ENCODE measurements around the gene TMSB15A.
A peak's percentile ranks its signal among the peaks of the same experiment; 100 is the strongest.
"Not testable (repeated sequence)": the region's sequence is repeated elsewhere in the genome, so short reads cannot be mapped to it uniquely, and the experiment has no call there.

The TMSB15A gene

DNA sequence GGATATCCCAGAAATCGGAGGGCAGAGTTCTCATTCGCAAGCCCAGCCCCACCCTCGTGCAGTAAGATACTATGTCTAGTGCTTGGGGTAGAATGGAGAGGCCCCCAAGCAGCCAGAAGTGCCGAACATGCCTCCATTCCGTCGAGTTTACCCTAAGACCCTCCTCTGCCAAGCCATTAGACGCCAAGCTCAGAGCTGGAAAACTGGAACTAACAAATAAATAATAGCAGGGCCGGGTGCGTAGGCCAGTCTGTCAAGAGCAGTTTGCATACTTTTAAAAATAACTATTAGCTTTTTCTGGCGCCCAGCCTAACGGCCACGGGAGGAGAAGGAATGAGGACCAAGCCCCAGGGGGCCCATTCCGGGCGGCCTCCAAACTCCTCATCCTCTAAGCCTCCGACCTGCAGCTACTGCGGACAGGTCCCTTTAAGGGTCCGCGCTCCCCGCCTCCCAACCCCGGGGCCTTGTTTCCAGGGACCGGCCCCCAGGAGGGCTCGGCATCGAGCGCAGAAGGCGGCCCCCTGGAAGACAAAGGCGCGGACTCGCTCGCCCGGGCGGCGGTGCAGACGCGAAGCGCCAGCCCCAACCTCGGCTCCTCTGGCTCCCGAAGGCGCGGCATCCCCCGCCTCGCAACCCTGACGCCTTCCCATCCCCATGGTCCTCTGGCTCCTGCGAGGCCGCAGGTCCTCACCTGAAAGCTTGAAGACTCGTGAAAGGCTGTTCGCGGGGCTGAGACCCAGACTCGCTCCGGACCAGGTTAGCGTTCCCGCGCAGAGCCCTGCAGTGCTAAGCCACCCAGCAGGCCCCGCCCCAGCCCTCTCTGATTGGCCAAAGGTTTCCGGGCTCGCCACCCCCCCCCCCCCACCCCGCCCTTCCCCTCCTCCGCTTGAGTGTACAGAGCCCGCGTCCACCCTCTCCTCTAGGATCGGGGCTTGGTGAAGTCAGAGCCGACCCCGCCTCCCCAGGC, at the start of gene TMSB15A:
TMSB15A (minus strand) TSS at position 765 of the 967 bp plus-strand sequence.
- peak; percentile 84 for DNase-seq (ENCODE audit: low spot score)

DNA sequence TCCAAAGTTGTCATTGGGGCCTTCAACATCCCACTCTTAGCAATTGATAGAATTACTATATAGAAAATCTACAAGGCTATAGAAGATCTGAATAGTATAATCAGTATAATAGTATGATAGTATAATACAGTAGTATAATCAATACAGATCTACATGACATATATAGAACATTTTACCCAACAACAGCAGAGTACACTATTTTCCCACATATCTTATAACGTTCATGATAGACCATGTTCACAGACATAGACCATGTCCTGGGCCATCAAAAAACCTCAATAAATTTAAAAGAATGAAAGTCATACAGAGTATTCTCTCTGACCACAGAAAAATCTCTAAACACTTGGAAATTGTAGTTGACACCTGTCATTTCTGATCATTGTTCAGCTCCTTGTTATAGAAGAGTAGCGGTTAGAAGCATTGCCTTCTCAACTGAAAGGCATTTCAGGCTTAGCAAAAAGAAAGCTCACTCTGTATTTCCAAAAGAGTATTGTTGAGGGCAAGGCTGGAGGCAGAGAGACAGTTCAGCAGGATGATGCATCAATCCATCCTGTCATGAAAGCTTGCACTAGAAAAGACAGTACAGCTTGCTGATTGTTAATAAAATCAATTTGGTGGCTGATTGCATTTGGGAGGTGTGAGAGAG, 44.0 kb upstream of the TMSB15A start:
- no peak for DNase-seq (ENCODE audit: low spot score)

DNA sequence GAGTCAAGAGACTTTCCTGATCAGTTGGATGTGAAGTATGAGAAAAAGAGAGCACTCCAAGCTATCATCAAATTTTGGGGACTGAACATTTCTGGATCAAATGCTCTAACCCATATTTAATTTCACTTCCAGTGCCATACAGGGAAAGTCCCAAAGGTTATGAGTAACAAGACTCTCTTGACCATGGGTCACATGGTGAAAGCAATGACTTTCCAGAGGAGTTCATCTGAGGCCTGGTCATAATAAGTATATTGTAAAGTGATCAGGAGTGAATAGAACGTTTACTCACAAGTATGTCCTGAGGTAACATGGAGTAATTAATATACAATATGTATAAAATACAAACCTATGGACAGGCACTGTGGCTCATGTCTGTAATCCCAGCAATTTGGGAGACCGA, 42.1 kb upstream of the TMSB15A start:
- no peak for DNase-seq (ENCODE audit: low spot score)

DNA sequence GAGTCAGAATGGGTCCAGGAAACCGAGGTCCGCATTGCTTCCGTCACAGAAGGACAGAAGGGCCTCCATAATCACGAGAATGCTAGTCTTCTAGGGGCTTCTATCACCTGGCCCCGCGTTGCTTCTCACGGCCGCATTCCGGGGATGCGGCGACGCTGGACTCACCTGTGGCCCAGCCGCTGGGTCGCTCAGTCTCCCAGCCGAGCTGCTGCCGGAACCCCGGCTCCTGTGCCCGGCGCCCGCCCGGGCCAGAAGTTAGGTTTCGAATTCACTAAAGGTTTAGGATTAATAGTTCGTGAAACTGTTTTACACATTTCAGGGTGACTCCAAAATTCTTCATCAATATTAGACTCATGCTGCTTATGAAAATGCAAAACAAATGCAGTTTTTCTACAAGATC, 31.7 kb upstream of the TMSB15A start:
- no peak for DNase-seq (ENCODE audit: low spot score)

DNA sequence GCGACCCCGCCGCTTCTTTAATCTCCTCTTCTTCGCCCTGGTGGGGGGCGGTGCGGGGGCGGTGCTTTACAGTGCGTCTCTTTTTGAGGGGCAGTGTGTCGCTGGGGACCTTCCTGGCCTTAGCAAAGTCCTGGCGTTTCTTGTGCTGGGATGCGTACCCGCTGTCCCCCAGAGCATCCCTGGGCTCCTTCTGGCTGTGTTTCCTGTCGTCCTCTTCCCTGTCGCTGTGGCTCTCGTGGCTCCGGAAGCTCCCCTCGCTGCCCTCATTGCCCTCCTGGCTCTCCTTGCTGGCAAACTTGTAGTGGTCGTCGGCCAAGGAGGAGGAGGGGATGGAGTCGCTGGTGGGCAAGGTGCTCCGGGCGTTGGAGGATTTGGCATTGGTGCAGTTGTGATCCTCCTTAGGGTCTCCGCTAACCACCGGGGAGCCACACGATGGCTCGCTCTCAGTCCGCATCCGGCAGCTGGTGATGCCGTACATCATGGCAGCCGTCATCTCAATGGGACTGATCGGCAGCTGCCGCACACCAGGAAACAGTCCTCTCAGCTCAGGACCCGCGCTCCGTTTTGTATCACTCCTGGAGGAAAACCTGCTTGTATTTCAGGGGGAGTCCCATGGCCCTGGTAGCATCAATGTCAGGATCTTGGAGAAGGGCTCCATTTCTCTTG, 30.4 kb upstream of the TMSB15A start:
- no peak for DNase-seq (ENCODE audit: low spot score)

DNA sequence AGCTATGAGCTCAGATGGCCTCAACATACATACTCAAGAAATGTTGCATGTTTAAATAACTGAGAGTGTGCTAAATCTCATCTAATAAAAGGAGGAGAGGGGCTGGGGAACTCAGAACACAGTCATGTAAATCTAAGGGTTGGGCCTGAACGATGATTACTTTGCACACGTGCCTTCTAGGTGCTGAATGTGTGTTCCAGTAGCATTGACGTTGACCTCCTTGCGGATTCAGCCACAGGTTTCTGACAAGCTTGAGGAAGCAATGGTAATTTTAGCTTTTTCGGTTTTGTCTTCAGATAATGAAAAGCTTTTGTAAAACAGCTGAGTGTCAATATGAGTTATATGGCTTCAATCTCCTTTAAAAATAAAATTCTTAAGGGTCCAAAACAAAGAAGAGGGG, 29.6 kb upstream of the TMSB15A start:
- DNase-seq (ENCODE audit: low spot score), result not testable (repeated sequence)

DNA sequence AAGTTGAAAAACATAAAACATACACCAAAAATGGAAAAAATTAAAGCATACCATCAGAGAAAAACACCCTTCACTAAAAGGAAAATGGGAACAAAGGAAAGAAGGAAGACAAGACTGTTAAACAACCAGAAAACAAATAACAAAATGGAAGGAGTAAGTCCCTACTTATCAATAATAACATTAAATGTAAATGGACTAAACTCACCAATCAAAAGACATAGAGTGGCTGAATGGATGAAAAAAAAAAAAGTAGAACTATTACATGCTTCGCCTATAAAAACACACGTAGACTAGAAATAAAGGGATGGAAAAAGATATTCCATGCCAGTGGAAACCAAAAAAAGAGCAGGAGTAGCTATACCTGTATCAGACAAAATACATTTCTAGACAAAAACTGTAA, 19.4 kb upstream of the TMSB15A start:
- no peak for DNase-seq (ENCODE audit: low spot score)

DNA sequence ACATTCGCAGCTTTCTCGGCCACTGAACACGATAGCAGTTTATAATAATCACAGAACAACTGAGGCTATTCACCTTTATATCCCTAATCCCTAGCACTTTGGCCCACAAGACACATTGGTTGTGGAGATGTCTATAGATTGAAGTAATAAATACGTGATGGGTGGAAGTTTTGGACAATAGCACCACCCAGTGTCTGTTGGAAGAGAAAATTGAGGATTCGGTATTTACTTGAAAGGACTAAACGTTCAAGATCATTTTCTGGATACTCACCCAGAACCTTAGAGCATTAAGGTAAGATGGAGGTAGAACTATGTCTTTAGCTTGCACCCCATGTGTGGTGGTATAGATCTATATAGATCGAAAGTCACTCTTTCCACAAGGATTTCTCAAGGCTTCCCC, 787 bp upstream of the TMSB15A start:
- no peak for DNase-seq (ENCODE audit: low spot score)

DNA sequence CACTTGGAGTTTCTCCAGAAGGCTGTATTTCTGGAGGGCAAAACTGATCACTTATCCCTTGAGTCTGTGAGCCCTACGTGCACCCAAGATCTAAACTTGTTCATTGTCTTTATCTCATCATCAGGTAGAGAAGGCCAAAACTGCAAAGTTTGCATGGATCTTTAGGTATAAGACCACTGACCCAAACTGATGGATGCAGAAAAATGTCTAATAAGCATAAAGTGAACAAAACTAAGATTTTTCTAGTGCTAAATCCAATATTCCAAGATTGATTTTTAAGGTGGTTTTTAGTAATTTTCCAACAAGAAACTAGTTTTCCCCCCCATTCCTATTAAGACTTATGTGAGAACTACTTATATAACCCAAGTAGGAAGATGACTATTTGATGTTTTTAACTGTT, 2.0 kb downstream of the TMSB15A start:
- no peak for DNase-seq (ENCODE audit: low spot score)

DNA sequence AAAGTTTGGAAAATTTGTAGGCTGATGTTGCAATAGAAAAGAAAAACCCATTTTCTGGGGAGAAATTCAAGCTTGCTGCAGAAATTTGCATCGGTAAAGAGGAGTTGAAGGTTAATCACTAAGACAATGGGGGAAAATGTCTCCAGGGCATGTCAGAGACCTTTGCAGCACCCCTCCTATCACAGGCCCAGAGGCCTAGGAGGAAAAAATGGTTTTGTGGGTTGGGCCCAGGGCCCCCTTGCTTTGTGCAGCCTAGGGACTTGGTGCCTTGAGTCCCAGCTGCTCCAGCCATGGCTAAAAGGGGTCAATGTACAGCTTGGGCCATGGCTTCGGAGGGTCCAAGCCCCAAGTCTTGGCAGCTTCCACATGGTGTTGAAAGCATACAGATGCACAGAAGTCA, 17.8 kb downstream of the TMSB15A start:
- DNase-seq (ENCODE audit: low spot score), result no peak

DNA sequence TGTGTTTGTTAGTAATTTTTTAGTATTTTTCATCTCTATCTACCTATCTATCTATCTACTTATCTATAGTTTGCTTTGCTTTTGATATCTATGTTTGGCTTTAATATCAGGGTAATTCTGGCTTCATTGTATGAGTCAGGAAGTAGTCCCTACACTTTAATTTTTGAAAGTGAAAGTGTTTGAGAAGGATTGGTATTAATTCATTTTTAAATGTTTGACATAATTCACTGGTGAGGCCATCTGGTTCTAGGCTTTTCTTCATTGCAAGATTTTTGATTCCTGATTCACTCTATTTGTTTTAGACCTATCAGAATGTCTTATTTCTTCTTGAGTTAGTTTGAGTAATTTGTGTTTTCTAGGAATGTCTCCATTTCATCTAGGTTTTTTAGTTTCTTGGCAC, 24.8 kb downstream of the TMSB15A start:
- no peak for DNase-seq (ENCODE audit: low spot score)

DNA sequence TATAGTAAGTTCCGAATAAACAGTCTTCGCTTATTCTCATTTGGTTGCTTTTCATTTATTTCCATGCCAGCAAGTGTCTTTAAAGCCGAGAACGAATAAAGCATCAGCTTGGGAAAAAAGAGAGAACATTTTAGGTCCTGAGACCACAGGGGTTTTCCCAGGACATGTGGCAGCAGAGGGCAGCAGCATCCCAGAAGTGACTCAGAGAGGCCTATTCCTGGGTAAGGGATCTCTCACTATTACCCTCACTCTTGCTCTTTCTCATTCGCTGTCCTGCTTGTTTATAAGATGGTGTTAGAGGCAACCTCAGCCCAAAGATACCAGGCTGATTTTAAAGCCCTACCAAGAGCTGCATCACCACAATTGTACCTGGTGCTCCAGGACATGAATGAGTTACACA, 37.8 kb downstream of the TMSB15A start:
- not testable (repeated sequence) for DNase-seq (ENCODE audit: low spot score)

DNA sequence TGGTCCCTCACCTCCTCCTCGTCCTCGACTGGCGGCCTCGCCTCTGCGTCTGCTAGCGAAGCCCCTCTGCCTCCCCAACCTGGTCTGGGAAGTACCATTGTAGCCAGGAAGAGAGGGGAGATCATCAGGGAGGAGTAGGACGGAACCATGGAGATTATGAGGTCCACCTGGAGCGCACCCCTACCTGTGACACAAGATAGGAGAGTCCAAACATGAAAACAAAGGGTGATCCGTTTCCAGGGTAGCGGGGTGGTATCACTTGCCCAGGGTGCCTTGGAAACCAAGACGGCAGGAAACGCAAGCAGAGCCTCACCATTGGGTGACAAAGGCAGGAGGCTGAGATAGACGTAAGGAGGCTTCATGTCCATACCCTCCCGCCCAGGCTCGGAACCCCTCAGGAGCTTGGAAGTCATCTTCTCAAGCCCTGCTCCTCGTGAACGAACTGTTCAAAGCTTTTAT, 44.7 kb downstream of the TMSB15A start, which contains the start of gene TCP11X2:
TCP11X2 (minus strand) TSS at position 51 of the 459 bp plus-strand sequence.
- DNase-seq (ENCODE audit: low spot score), result not testable (repeated sequence)

DNA sequence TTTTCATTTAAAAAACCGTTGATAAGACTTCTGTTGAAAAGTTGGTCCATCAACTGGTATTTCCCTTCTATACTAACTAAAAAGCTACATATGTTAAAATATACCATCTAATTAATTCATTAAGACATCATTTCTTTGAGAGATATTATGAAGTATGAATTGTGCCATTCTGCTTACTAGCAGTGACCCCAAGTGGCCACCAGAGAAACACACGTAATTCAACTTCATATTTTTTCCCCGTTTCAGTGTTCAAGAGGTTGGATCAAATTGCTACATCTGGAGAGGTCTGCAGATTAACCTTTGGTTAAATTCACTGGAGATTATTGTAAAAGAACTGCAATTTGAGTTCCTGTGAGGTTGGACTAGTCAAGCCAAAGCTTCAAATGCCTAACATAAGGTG, 46.3 kb downstream of the TMSB15A start:
- not testable (repeated sequence) for DNase-seq (ENCODE audit: low spot score)

Data from left forelimb (tissue), 1 donor.